ENCODE measurements around the gene CAMK2G. TPM values are rescaled to one million over a fixed set of nuclear protein-coding genes. Genes with fewer than 3 reads are reported as not detected.

CAMK2G gene
- total RNA-seq, 2 experiments from 2014 or later, result 29.1 to 34.8 TPM

- intact Hi-C loops (cut with micrococcal nuclease; ENCODE audit: unreplicated experiment), result loop anchor here (10.0 kb wide), 1 partner anchor 346 kb away; no protein-coding TSS in a partner anchor
- DNase-seq (ENCODE audit: low spot score), result no peak
- Histone ChIP-seq H3K4me3 (ENCODE audit: low read depth, low read length, poor library complexity, severe bottlenecking) (no peak overlapping the region), H3K27ac (ENCODE audit: low read depth, low read length, poor library complexity, severe bottlenecking) (no peak overlapping the region), H4K20me1 (ENCODE audit: insufficient read depth, low read length) (no peaks in the 10 kb centered on the region), H3K36me3 (ENCODE audit: insufficient read depth, low read length) (no peaks in the 10 kb centered on the region), H3K9me2 (ENCODE audit: insufficient read depth, low read length) (no peaks in the 10 kb centered on the region), H3K4me2 (ENCODE audit: low read length) (no peak overlapping the region), H3K79me2 (ENCODE audit: insufficient read depth, low read depth, low read length) (no peaks in the 10 kb centered on the region), H2AFZ (ENCODE audit: low read length) (no peak overlapping the region), H3K4me1 (ENCODE audit: insufficient read depth, low read length, poor library complexity, severe bottlenecking) (no peaks in the 10 kb centered on the region), H3K9me3 (ENCODE audit: low read length) (no peaks in the 10 kb centered on the region)
- ChIA-PET CTCF (ENCODE audit: unreplicated experiment) (no interaction called here), POLR2A (interaction anchor here (0.7 to 1.2 kb wide), 3 partner anchors 52 to 163 kb away, joined by 3 to 5 read pairs (median 4); no protein-coding TSS in a partner anchor)
- no TSS peak for BruUV-seq (replicated peaks)
- TF ChIP-seq CTCF (conservative IDR thresholded peaks at IDR 0.05; ENCODE audit: low read length) (no peak), EZH2phosphoT487 (IDR thresholded peaks at IDR 0.05; ENCODE audit: borderline replicate concordance, low read depth, low read length) (no peak)
Measured at GRCh38 chr10:73888514-73888913, 14.2 kb upstream of the CAMK2G start.

GRCh38 chr10:73887294-73888039 lies 13.1 kb upstream of the CAMK2G start:
- no peak overlapping the region for H3K4me2 ChIP-seq (ENCODE audit: low read length)
- BruUV-seq (replicated peaks), result no TSS peak
- TF ChIP-seq EZH2phosphoT487 (IDR thresholded peaks at IDR 0.05; ENCODE audit: borderline replicate concordance, low read depth, low read length), result no peak
- no peak for TF ChIP-seq CTCF (conservative IDR thresholded peaks at IDR 0.05; ENCODE audit: low read length)
- H3K36me3 ChIP-seq (ENCODE audit: insufficient read depth, low read length), result no peaks in the 10 kb centered on the region
- H3K27ac ChIP-seq (ENCODE audit: low read depth, low read length, poor library complexity, severe bottlenecking), result no peak overlapping the region
- POLR2A ChIA-PET, result interaction anchor here (1.0 to 1.2 kb wide), 3 partner anchors 53 to 216 kb away, joined by 3 to 5 read pairs (median 5); no protein-coding TSS in a partner anchor
- no peaks in the 10 kb centered on the region for H3K9me2 ChIP-seq (ENCODE audit: insufficient read depth, low read length)
- CTCF ChIA-PET (ENCODE audit: unreplicated experiment), result interaction anchor here (0.7 to 1.4 kb wide), 2 partner anchors 38 to 148 kb away, joined by 3 read pairs; no protein-coding TSS in a partner anchor
- no peak overlapping the region for H3K4me3 ChIP-seq (ENCODE audit: low read depth, low read length, poor library complexity, severe bottlenecking)
- H2AFZ ChIP-seq (ENCODE audit: low read length), result no peak overlapping the region
- DNase-seq (ENCODE audit: low spot score), result no peak
- no peaks in the 10 kb centered on the region for H3K79me2 ChIP-seq (ENCODE audit: insufficient read depth, low read depth, low read length)
- no peaks in the 10 kb centered on the region for H3K9me3 ChIP-seq (ENCODE audit: low read length)
- no peaks in the 10 kb centered on the region for H3K4me1 ChIP-seq (ENCODE audit: insufficient read depth, low read length, poor library complexity, severe bottlenecking)
- H4K20me1 ChIP-seq (ENCODE audit: insufficient read depth, low read length), result no peaks in the 10 kb centered on the region
- intact Hi-C loops (cut with micrococcal nuclease; ENCODE audit: unreplicated experiment), result loop anchor here (10.0 kb wide), 1 partner anchor 347 kb away; no protein-coding TSS in a partner anchor
